SK-N-DZ (cell line): ENCODE results near the gene PTK7.

Experiments used
- DNase-seq: peaks from one replicate; pipeline ENCODE4 v3.0.0-alpha.2; 2015; ENCODE audit warnings: low spot score

PTK7 gene

GRCh38 chr6:43086022-43086658 is 10.0 kb downstream of the PTK7 start:
- DNase-seq: no peak

- DNase-seq: no peak
Measured at GRCh38 chr6:43088654-43089056, 12.5 kb downstream of the PTK7 start.

- DNase-seq: no peak
Measured at GRCh38 chr6:43089467-43089866, 13.4 kb downstream of the PTK7 start.

DNA sequence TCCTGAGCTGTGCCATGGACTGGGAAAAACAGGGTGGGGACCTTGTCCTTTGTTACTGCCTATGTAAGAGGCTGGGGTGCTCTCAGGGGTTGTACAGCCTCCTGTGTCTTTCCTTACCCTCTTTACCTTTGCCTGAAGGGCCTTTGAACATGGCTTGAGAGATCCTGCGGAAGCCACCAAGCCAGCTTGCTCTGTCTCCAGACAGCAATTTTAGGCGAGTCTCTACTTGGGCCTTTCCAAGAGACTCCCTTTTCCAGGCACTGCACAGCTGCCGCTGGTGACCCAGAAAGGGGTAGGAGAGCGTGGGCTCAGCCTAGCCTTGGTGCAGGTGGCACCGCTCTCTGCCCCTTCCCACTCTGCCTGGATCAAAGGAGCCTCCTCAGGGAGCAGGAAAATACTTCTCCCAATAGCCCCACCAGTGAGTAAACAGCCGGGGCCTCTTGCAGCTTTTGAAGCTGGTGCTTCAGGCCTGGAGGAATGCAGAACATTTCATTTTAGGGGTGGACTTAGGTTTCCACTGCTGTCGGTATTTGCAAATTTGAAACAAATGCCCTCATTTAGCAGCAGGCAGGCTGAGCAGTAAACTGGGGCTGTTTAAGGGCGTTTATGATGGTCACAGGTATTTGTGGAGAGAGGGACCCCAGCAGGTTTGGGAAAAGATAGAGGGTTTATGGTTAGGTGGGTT is 13.9 kb downstream of the PTK7 start:
- DNase-seq: no peak

DNA sequence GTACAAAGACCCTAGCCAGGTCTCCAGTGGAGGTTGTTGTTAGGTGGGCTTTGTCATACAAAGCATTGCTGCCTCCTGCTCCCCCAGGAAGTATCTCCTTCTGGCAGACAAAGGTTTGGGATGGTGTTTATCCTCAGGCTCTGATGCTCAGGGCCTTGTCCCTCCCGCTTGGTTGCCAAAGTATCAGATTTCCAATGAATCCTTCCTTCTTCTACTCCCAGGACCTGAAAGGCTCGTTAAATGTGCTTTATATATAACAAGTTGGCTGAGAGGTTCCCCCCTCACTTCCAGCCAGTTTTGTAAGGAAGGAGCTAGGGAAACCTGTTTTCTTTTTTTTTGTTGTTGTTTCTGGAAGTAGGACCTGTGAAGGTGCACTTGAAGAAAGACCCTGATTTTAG is 14.4 kb downstream of the PTK7 start:
- DNase-seq: no peak

- no peak for DNase-seq
Measured at GRCh38 chr6:43091020-43091419, 14.9 kb downstream of the PTK7 start.

GRCh38 chr6:43091436-43091991 is 15.4 kb downstream of the PTK7 start:
- no peak for DNase-seq

- no peak for DNase-seq
Measured at GRCh38 chr6:43092635-43093034, 16.5 kb downstream of the PTK7 start.

GRCh38 chr6:43093436-43094289 is 17.5 kb downstream of the PTK7 start:
- no peak for DNase-seq

- DNase-seq: no peak
Measured at GRCh38 chr6:43095939-43096338, 19.8 kb downstream of the PTK7 start.

GRCh38 chr6:43096451-43097097 is 20.5 kb downstream of the PTK7 start:
- DNase-seq: no peak

DNA sequence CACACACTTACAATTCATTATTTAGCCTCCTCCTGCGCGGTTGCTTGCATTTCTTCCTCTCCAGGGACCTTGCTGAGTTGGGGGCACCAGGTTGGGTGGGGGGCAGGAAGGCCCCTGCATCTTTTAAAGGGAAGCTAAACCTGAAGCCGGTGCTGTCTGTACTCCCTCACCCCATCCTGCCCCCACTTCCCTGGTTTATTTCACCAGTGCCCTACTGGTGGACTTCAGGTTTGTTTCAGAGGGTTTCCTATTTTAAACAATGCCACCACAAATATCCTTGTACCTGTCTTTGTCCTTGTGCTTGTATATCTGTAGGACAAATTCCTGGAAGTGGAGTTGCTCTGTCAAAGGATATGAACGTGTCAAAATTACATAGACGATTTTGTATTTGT is 21.0 kb downstream of the PTK7 start:
- DNase-seq: no peak

- no peak for DNase-seq
Measured at GRCh38 chr6:43097502-43097901, 21.4 kb downstream of the PTK7 start.

- no peak for DNase-seq
Measured at GRCh38 chr6:43101497-43101896, 25.4 kb downstream of the PTK7 start.

DNA sequence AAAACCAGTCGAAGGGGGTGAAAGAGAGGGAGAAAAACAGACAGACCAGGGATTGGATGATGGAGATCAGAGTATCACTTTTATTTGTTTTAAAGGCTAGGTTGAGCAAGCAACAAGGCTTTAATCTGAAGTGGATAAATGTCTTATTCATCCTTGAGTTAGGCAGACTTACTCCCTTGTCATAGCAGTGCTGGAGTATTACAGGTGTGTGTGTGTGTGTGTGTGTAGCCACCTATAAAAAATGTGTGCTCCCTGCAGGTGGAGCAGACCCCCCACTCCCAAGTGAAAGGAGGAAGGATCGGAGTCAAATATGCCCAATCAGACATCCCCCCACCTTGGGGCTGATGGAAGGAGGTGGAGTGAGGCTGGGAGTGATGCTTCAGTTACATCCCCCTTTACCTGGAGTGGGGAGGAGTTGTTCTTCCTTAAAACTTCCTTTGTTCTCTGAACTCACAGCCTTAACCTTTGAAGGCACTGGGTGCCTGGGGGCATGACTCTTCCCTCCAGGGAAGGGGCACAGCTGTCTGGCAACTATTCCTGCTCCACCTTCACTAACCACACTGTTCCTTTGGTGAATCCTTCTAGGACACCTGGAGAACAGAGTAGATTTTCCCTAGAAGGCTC is 27.3 kb downstream of the PTK7 start:
- no peak for DNase-seq

DNA sequence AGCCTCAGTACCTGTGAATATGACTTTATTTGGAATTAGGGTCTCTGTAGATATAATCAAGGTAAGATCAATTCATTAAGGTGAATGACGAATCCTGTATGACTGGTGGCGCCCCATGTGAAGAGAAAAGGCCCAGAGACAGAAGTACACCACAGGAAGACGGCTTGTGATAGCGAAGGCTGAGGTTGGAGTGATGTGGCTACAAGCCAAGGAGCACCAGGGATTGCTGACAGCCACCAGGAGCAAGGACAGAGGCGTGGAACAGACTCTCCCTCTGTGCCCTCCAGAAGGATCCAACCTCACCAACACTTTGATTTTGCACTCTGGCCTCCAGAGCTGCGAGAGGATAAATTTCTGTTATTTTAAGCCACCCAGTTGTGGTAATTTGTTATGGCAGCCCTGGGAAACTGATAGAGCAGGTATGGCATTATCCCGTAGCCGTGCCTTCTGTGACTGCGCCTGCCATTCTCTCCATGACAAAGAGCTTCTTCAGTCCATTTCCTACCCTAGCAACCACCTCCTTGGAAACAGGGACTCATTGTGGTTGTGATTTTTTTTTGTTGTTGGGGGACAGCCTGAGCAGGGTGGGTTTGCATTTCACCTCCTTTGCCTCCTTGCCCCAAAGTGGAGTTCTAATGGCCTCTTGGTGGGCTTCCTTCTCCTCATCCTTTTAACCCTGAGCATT is 29.6 kb downstream of the PTK7 start:
- no peak for DNase-seq

DNA sequence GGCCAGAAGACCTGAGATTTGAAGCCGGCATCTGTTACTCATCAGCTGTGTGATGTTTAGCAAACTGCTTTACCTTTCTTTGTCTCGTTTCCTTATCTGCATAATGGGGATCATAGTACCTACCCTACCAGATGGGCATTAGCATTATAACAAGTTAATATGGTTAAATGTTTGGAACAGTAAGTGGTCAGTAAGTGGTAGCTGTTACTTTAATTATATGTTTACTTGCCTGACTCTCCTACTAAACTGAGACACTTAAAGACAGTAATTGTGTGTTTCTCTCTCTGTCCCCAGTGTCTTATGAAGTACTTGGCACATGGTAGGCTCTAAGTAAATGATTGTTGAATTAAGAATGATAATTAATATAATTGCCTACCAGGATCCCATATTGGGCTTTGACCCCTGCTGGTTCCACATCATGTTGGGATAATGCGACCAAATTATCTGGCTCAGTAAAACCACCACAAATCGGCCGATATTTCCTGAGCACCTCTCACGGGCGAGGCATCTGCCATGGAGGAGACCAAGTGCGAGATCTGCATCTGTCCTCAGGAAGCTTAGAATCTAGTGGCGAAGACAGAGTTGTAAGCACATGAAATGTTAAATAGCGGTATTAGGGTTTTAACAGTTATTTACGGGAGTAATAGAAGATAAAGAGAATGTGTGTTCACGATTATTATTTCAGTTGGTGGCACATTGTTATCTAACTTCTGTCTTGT is 31.4 kb downstream of the PTK7 start:
- DNase-seq: no peak

DNA sequence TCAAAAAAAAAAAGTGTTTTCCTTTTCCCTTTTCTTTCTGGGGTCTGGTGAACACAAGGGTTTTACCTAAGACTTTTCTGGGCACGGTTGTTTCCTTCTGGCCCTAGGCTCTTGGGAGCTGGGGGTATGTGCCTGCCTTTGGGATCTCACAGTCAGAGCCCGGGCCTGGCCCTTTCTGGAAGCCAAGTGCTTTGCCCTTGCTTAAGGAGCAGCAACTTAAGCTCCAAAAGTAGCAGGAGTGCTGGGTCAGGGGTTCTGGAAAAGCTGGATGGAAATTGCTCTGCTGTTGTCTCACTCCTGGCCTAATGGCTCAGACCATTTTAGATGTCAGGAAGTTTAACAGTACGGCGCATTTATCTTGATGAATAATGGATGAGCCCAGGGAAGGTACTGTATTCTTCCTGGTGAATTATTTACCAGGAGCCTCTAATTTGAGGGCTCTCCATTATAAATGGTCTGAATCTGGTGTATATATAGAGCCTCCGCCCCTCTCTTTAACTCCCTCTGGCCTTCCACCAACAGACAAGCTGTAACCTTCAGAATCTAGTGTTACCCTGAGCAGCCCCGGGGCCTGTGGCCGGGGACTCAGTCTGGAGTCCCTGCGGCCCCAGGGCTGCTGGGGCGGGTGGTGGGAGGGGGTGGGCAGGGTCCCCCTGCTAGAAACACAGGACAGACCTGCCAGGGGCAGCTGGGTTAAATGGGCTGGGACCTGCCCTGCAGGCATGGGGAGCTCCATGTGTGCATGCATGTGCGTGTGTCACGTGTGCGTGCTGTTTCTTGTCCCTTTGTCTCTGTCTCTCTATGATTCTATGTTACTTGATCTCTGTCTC is 37.5 kb downstream of the PTK7 start:
- DNase-seq: no peak

DNA sequence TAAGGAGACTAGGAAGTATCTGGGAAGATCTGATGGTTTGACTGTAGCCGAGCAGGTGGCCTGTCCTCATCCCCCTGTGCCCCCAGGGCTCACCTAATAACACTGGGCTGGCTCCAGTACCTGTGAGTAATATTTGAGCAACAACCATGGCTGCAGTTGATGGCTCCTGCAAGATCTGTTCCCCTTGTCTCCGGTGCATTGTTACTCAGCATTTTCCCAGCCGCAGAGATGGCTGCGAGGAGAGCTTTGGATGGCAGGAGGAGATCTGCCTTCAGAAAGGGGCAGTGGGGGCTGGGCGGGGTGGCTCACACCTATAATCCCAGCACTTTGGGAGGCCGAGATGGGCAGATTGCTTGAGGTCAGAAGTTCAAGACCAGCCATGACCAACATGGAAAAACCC is 39.3 kb downstream of the PTK7 start:
- DNase-seq: no peak
